Natural killer cell (primary cell): ENCODE measurements around the gene POLG. TPM values are rescaled to one million over a fixed set of nuclear protein-coding genes. Genes with fewer than 3 reads are reported as not detected.

Source experiments
- ATAC-seq, 3 donors: fragments of 150-1000 bp in 2 of 3; fragments of 200-7000 bp in 1 of 3; cut with Tn5 transposase; 1 replicate in 1 of 3; 2 replicates in 2 of 3; pipeline ENCODE4 v1.10.0; 2021; ENCODE audit warnings: mild to moderate bottlenecking in 2 of 3, moderate library complexity in 2 of 3
- DNase-seq, 2 donors: peaks; one replicate each; pipeline versions ENCODE4 v3.0.0 to v3.0.0-alpha.2; 2013 to 2021; ENCODE audit warnings: mixed read lengths in 1 of 2
- H3K27ac ChIP-seq: one replicate; pipeline ENCODE4 v1.5.1; 2013; ENCODE audit warnings: mild to moderate bottlenecking, low read length
- H3K27me3 ChIP-seq: one replicate; pipeline ENCODE4 v1.6.1; 2013; ENCODE audit warnings: low read length; ENCODE audit not compliant: control insufficient read depth, insufficient read depth
- H3K36me3 ChIP-seq: one replicate; pipeline ENCODE4 v1.6.1; 2013; ENCODE audit warnings: low read length; ENCODE audit not compliant: control insufficient read depth, insufficient read depth
- H3K4me1 ChIP-seq: one replicate; pipeline ENCODE4 v1.6.1; 2013; ENCODE audit warnings: low read length; ENCODE audit not compliant: control insufficient read depth, insufficient read depth
- H3K4me3 ChIP-seq: one replicate; pipeline ENCODE4 v1.5.1; 2013; ENCODE audit warnings: low read length
- H3K9me3 ChIP-seq: one replicate; pipeline ENCODE4 v1.6.1; 2013; ENCODE audit warnings: low read length; ENCODE audit not compliant: control insufficient read depth, insufficient read depth
- H3K27ac Mint-ChIP-seq, 2 donors: one replicate each; pipeline ENCODE4 v1.8.0; 2022; ENCODE audit warnings: mild to moderate bottlenecking in 2 of 2, mixed read lengths in 2 of 2, moderate library complexity in 1 of 2
- H3K27me3 Mint-ChIP-seq, 2 donors: one replicate each; pipeline ENCODE4 v1.8.0; 2022; ENCODE audit warnings: low read depth in 2 of 2, mixed read lengths in 2 of 2
- H3K36me3 Mint-ChIP-seq: one replicate; pipeline ENCODE4 v1.8.0; 2022; ENCODE audit warnings: mixed read lengths
- H3K4me1 Mint-ChIP-seq, 2 donors: one replicate each; pipeline ENCODE4 v1.8.0; 2022; ENCODE audit warnings: mixed read lengths in 2 of 2
- H3K4me3 Mint-ChIP-seq: one replicate; pipeline ENCODE4 v1.8.0; 2022; ENCODE audit warnings: mild to moderate bottlenecking, moderate library complexity, mixed read lengths
- H3K9me3 Mint-ChIP-seq, 2 donors: one replicate each; pipeline ENCODE4 v1.8.0; 2022; ENCODE audit warnings: mixed read lengths in 2 of 2
- WGBS: methylation state at CpG from one replicate; pipeline ENCODE4 v1.1.7; 2013; ENCODE audit warnings: missing lambda C conversion rate; ENCODE audit not compliant: insufficient coverage; 5-methylcytosine and 5-hydroxymethylcytosine counted together
- intact Hi-C: fragments of 100-400 bp; cut with micrococcal nuclease; formaldehyde crosslinking; loops from one replicate; pipeline ENCODE4 v1.14.2; 2022
- total RNA-seq, 4 donors: library from RNA; stranded (reverse); fragments of 120-200 nt in 1 of 4; gene quantifications; one replicate each; pipeline versions ENCODE4 v1.2.3 to v1.2.4, GENCODE V29; 2013 to 2022
- TF ChIP-seq, protein P1 (sequence below): fragments of 200-600 bp; IDR thresholded peaks from one replicate; pipeline ENCODE4 v1.8.0; 2022; ENCODE audit warnings: antibody characterized with exemption

POLG gene
- total RNA-seq, 3 donors from 2014 or later (not counting 1 experiment from before 2014, with no cell fraction given), result 205 to 253 (median 238) TPM

DNA sequence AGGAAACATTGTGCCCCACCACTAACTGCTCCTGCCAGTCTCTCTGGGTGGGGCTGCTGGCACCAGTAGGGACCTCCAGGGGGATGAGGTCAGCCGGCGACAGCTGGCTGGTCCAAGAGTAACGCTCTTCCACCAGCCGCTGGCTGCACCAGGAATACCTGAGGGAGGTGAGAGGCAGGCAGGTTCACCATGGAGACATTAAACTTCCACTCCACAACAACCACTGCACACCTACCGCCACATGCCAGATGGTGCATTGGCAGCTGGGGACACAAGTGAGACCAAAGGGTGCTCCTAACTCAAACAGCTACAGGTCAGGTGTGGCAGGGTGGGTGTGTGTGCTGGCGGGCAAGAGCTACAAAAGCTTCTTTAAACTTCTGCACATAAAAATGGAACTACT lies 4.5 kb downstream of the POLG start:
- no peaks in the 10 kb centered on the region for H3K9me3 Mint-ChIP-seq
- H3K4me1 ChIP-seq, result peaks cover 63% of the 10 kb centered on the region
- H3K27ac Mint-ChIP-seq, result peak overlapping the region; percentile 83 to 89
- TF ChIP-seq, protein P1, sequence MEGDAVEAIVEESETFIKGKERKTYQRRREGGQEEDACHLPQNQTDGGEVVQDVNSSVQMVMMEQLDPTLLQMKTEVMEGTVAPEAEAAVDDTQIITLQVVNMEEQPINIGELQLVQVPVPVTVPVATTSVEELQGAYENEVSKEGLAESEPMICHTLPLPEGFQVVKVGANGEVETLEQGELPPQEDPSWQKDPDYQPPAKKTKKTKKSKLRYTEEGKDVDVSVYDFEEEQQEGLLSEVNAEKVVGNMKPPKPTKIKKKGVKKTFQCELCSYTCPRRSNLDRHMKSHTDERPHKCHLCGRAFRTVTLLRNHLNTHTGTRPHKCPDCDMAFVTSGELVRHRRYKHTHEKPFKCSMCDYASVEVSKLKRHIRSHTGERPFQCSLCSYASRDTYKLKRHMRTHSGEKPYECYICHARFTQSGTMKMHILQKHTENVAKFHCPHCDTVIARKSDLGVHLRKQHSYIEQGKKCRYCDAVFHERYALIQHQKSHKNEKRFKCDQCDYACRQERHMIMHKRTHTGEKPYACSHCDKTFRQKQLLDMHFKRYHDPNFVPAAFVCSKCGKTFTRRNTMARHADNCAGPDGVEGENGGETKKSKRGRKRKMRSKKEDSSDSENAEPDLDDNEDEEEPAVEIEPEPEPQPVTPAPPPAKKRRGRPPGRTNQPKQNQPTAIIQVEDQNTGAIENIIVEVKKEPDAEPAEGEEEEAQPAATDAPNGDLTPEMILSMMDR, result no peak
- peaks cover 0 to 3% of the 10 kb centered on the region in 2 donors for H3K27me3 Mint-ChIP-seq
- H3K36me3 Mint-ChIP-seq, result peaks cover 17% of the 10 kb centered on the region
- peaks cover 56 to 71% of the 10 kb centered on the region in 2 donors for H3K4me1 Mint-ChIP-seq
- no peak overlapping the region for H3K4me3 ChIP-seq
- intact Hi-C loops, result loop anchor here (5.0 to 10.0 kb wide), 2 partner anchors 88 to 125 kb away; partner anchors contain the start of gene FANCI
- no peak for ATAC-seq
- DNase-seq, result no peak
- H3K36me3 ChIP-seq, result peaks cover 77% of the 10 kb centered on the region
- peak overlapping the region; percentile 85 for H3K4me3 Mint-ChIP-seq
- H3K9me3 ChIP-seq, result no peaks in the 10 kb centered on the region
- H3K27me3 ChIP-seq, result no peaks in the 10 kb centered on the region
- peak overlapping the region; percentile 69 for H3K27ac ChIP-seq
- WGBS, result 93% methylated on average over 4 of the region's 6 CpGs

DNA sequence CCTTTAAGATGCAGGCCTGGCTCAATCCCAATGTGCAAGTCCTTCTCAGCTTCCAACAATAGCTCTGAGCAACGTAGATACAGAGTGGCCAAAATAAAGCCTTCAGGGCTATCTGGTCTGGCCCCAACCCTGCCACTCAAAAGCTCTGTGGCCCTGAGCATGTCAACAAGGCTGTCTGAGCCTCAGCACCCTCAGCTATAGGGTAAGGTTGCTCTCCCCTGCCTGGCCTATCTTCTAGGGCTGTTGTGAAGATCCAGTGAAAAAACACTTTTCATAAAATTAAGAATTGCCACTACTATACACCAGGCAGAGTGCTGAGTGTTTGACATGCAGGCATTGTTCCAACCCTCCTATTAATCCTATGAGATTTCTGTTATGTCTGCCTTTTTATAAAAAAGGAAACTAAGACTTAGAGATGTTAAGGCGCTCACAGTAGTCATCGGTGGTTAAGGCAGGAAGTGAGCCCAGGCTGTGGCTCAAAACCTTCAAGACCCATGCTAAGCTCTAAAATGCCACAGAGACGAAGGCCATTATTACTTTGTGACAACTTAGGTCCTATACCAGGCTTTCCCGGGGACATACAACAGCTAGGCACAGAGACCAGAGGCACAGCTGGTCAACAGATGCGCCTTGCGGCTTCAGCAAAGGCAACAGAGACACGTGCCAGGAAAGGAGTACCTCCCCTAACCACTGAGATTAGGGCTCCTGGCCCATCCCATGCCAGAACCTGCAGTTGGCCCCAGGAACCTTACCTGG lies 5.1 kb downstream of the POLG start:
- peaks cover 61% of the 10 kb centered on the region for H3K4me1 ChIP-seq
- WGBS, result 19% methylated on average over 8 of the region's 8 CpGs
- DNase-seq, result peak; percentile 45 to 64
- peak overlapping the region; percentile 85 for H3K4me3 Mint-ChIP-seq
- peaks cover 56 to 71% of the 10 kb centered on the region in 2 donors for H3K4me1 Mint-ChIP-seq
- H3K27ac ChIP-seq, result peak overlapping the region; percentile 69
- no peaks in the 10 kb centered on the region for H3K27me3 Mint-ChIP-seq
- peaks cover 84% of the 10 kb centered on the region for H3K36me3 ChIP-seq
- TF ChIP-seq, protein P1, result no peak
- peak overlapping the region; percentile 83 to 89 for H3K27ac Mint-ChIP-seq
- no peaks in the 10 kb centered on the region for H3K9me3 ChIP-seq
- peaks cover 0 to 3% of the 10 kb centered on the region in 2 donors for H3K9me3 Mint-ChIP-seq
- ATAC-seq, result peak; percentile 48 to 62 (median 61)
- peaks cover 11% of the 10 kb centered on the region for H3K36me3 Mint-ChIP-seq
- intact Hi-C loops, result loop anchor here (5.0 to 10.0 kb wide), 2 partner anchors 87 to 125 kb away; partner anchors contain the start of gene FANCI
- no peak overlapping the region for H3K4me3 ChIP-seq
- H3K27me3 ChIP-seq, result no peaks in the 10 kb centered on the region

DNA sequence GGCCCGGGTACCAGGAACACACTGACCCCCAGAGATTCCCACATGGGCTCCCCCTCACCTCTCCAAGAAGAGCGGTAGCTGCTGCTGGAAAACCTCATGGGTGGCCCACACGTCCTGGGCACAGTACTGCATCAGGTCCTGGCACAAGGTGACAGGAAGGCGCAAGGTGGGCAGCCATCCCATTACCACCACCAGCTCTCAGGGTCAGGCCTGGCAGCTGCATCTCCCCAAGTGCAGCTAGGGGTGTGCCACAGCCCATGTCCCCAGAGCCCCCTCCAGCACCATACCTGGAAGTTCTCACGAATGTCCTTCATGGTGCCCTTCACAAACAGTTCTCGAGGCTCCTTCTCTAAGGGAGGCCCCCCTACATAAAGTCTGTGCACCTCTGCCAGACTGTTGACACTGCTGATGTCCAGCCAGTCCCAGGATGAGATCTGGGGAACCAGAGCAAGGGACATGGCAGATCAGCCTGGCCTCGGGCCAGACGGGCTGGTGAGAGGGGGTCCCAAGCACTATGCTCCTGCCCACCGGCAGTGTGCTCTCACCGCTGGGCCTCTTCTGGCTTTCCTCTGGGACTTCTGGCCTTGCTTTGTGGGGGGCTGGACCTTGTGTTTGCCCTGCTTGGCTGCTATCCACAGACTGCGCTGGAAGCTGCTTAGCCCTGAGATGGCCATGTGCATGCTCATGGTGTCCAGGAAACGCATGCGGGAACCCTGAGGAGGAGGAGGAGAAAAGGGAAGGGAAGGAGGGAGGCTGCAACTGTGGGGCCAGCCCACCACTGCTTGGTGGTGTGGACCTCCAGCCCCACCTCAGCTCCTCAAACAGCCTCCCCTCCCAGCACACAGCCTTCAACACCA lies 6.0 kb downstream of the POLG start:
- 94% methylated on average over 13 of the region's 13 CpGs for WGBS
- peak overlapping the region; percentile 83 to 89 for H3K27ac Mint-ChIP-seq
- peaks cover 11% of the 10 kb centered on the region for H3K36me3 Mint-ChIP-seq
- H3K9me3 ChIP-seq, result no peaks in the 10 kb centered on the region
- H3K27ac ChIP-seq, result peak overlapping the region; percentile 69
- H3K4me1 Mint-ChIP-seq, result peaks cover 57 to 79% of the 10 kb centered on the region in 2 donors
- H3K36me3 ChIP-seq, result peaks cover 92% of the 10 kb centered on the region
- H3K9me3 Mint-ChIP-seq, result peaks cover 0 to 3% of the 10 kb centered on the region in 2 donors
- no peak for DNase-seq
- TF ChIP-seq, protein P1, result no peak
- intact Hi-C loops, result no loop called here
- peak overlapping the region; percentile 85 for H3K4me3 Mint-ChIP-seq
- H3K27me3 Mint-ChIP-seq, result no peaks in the 10 kb centered on the region
- ATAC-seq, result no peak
- H3K4me1 ChIP-seq, result peaks cover 56% of the 10 kb centered on the region
- no peaks in the 10 kb centered on the region for H3K27me3 ChIP-seq
- H3K4me3 ChIP-seq, result no peak overlapping the region
